Measurements from ENCODE around the gene EHD3.

Gene EHD3

DNA sequence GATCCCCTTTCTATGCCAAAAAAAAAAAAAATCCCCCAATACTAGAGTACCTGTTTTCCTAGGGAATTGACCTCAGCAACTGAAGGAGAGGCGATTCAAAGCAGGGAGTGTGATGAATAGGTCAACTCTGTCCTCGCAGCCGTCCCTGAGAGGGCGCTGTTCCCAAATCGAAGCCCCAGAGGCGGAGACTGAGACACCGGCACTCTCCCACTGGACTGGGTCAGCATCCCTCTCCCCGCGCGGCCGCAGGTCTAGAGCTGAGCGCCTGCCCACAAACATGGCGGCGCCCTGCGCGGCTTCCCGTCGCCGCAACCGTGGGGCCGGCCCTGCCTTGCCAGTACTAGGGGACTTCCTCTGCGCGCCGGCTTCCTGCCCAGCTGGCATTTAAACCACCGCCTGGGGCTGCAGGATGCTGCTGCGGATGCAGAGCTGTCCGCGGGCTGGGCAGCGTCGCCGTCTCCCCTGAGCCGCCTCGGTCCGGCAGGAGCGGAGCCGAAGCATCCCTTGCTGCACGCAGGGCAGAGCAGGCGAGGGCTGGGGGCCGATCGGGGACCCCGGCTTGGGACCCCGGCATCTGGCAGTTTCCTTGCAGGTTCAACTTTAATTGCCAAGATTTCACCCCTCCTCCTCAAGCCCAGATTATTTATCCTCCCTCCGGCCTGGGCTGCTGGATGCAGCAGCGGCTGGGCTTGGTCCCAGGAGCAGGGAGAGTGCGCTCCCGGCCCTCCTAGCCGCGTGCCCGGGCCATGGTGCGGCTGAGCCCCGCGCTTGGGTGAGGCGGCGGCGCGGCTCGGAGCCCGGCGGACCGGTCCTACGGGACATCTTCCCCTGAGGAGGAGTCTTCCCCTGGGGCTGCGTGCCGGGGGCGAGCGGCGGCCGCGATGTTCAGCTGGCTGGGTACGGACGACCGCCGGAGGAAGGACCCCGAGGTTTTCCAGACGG is at the start of gene EHD3:
Gene EHD3, plus strand, starts transcription at position 412 of the 942 bp plus-strand sequence. Its CDS starts 470 bp downstream, at position 882.
- peak; percentile 74 for DNase-seq

DNA sequence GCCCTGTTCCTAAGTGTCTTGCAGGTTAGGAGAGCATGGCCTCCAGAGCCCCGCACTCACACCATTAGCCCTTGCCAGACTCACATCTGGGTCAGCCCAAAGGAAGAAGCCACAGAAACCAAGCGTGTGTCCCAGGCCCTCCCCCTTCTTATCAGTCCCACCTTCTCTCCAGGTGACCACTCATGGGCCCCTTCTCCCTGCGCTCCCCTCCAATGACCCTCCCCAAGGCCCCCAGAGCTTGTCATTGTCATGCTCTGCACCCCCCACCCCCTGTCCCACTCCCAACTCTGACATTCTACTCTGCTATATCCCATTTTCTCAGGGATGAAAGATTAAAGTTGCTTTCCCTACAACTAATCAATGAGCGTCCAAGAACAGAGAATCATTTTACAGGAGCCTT is 46.8 kb upstream of the EHD3 start:
- DNase-seq, result no peak

DNA sequence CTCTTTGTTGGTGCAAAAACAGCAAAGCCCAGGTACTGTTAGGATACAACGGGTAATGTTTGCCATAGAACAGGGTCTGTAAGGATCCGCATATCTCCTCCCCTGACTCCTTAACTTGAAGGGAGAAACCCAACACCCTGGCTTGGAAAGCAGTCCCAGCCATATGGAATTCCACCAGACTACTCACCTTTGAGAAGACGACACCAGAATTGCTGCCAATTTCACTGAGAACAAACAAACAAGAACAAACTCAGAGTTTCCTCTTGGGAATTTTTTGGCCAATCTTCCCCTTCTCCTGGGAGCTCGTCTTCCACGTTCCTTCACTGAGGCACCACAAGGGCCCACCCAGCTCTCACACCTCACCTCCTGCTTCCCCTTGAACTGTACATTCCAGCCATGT is 45.8 kb upstream of the EHD3 start:
- DNase-seq, result no peak

- no peak for DNase-seq
Measured at GRCh38 chr2:31189141-31189540, 44.8 kb upstream of the EHD3 start.

- DNase-seq, result no peak
Measured at GRCh38 chr2:31190188-31190587, 43.8 kb upstream of the EHD3 start.

- DNase-seq, result no peak
Measured at GRCh38 chr2:31191931-31192330, 42.0 kb upstream of the EHD3 start.

- DNase-seq, result no peak
Measured at GRCh38 chr2:31192396-31192795, 41.6 kb upstream of the EHD3 start.

DNA sequence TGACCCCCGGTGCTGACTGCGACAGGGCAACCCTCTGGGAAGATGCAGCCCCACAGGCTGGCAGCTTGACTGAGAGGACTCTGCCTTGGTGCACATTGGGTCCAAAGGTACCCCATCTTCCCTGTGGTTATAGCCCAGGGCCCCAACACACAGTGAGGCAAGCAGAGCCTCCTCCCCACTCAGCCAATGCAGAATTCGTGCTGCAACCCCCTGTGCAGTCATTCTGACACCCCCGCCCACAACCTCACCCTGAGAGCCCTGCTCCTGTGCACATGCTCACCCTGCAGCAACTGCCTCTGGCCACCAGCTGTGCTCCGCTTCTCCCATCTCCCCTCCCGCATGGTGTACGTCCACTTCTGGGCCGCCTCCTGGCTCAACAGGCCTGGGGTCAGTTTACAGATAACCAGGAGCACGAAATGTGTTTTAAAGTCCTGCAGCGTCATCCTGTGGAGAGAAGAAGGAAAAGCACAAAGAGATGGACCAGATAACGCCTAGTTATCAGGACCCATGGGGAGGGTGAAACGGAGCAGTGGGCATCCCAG is 41.0 kb upstream of the EHD3 start:
- no peak for DNase-seq

- no peak for DNase-seq
Measured at GRCh38 chr2:31193806-31194205, 40.1 kb upstream of the EHD3 start.

DNA sequence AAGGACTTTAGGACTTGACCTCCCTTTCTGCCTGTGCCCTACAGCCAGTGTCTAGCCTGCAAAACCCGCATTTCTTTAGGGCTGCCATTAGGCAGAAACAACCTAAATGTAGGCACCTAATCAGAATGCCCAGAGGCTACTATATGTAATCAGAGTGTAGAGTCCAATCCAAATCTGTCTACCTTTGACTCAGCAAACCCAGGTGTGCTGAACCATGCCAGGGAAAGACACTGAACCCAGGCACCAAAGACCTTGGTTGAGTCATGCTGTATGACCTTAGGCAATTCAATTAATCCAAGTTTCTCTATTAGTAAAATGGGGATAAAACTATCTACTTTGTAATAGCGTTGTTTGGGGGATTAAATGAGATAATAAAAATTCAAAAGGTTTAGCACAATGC is 37.3 kb upstream of the EHD3 start:
- DNase-seq, result no peak

GRCh38 chr2:31197166-31197565 is 36.8 kb upstream of the EHD3 start:
- DNase-seq, result no peak

GRCh38 chr2:31197669-31198068 is 36.3 kb upstream of the EHD3 start:
- DNase-seq, result no peak

DNA sequence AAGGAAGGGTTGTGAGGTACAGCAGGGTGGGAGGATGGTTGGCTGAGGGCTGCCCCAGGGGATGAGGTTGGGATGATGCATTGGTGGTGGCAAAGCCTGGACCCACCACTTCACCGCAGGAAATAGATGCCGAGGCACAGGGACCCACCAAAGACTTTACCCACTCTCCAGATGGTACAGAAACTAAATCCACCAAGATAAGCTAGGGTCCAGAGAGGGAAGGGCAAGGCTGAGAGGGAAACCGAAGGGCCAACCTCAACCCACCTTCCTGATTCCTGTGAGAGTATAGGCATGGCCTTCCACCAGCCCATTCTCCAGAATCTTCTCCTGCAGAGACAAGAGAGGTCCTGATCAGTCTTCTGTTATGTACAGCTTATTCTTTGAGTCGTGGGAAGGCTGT is 34.7 kb upstream of the EHD3 start:
- no peak for DNase-seq

DNA sequence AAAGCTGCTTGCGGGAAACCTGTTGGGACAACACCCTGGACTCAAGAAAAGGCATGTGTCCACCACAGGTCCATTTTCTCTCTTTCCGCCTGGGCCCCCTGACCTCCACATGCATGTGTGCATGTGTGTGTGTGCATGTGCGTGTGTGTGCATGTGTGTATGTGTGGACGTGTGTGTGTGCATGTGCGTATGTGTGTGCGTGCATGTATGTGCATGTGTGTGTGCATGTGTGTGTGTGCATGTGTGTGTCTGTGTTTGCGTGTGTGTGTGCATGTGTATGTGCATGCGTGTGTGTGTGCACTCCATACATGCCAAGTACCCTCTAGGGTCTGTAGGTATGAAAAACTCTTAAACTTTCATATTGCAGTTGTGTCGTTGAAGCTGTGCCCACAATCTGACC is 33.0 kb upstream of the EHD3 start:
- DNase-seq, result no peak

GRCh38 chr2:31202041-31202440 is 31.9 kb upstream of the EHD3 start:
- DNase-seq, result no peak

DNA sequence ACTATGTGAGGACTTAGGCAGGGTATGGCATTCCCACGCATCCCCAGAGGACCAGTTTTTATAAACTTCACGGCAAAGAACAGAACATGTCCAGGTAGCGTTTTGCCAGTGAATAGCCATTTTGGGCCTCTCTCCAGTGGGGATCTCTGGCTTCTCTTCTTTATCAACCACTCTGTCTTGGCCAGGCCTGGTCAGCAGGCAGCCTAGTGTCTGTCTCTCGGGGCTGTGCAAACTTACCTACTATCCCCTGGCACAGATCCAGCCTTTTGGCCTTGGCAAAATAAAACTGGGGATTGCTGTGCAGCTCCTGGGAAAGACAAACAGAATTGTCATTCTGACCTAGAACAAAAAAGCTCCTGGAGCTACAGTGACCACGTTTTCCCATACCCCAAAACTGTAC is 31.1 kb upstream of the EHD3 start:
- DNase-seq, result no peak

DNA sequence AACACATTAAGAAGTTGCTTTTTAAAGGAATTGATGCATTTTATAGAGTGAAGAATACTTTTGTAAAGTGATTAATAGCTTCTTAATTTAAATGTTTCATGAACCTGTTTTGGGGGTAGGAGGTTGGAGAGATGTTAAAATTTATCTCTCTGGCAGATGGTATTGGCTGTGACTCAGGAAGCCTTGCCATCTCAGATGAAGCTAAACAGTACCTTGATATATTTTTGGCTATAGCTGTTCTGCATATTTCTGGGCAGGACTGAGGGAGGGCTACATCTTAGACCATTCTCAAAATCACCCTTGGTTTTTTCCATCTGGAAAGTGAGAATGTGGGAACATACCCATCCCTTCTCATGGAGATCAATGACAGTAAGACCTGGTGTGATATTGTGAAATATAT is 30.0 kb upstream of the EHD3 start:
- no peak for DNase-seq

- DNase-seq, result no peak
Measured at GRCh38 chr2:31204783-31205182, 29.2 kb upstream of the EHD3 start.

DNA sequence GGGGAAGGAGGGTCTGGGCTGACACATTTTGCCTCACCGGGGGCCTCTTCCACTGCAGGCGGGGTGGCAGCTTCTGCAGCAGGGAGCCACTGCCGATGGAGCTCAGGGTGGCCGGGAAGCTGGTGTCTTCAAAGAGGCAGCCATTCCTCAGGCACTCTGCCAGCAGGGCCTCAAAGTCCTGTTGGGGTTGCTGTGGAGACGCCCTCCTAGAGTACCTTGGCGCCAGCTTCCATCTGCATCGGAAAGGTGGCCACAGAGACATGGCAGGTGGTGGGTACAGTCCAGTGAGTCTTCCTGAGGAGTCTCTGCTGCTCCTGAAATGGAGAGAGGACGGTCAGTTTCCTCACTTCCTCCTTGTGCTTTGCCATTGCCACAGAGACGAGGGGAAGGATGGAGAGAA is 28.8 kb upstream of the EHD3 start:
- DNase-seq, result no peak

DNA sequence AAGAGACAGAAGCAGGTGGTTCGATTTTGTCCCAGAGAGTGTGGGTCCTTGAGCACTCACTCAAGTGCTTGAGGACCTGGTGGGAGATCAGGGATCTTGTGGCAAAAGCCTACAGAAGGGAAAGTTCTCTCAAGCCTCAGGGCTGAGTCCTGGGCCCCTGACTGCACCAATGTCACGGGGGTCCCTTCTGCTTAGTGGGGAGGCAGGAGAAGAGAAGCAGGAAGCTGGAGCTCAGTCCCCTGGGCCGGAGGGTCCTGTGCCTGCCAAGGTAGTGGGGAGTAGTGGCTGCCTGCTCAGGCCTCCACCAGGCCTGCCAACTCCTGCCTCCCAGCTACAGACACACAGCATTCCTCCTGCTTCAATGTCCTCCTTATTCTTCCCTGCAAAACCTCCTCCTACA is 28.3 kb upstream of the EHD3 start:
- DNase-seq, result no peak

GRCh38 chr2:31207790-31208189 is 26.2 kb upstream of the EHD3 start:
- no peak for DNase-seq

- DNase-seq, result no peak
Measured at GRCh38 chr2:31208240-31208639, 25.7 kb upstream of the EHD3 start.

- DNase-seq, result no peak
Measured at GRCh38 chr2:31212659-31213600, 21.0 kb upstream of the EHD3 start.
